MG63 (cell line): Measurements from ENCODE around the gene THYN1. TPM values are rescaled to one million over a fixed set of nuclear protein-coding genes. Genes with fewer than 3 reads are reported as not detected.
A peak's percentile ranks its signal among the peaks of the same experiment; 100 is the strongest.

ENCODE experiments used
- DNase-seq: peaks from one replicate; pipeline ENCODE4 v3.0.0-alpha.2; 2020
- H3K27me3 ChIP-seq: fragments of 250-450 bp; sonication (Bioruptor Pico); 2 replicates; pipeline ENCODE4 v1.5.1; 2020; ENCODE audit warnings: mild to moderate bottlenecking, moderate library complexity
- H3K36me3 ChIP-seq: fragments of 250-450 bp; sonication (Bioruptor Pico); 2 replicates; pipeline ENCODE4 v1.5.1; 2020; ENCODE audit warnings: mild to moderate bottlenecking, moderate library complexity
- H3K4me3 ChIP-seq: fragments of 250-450 bp; sonication (Bioruptor Pico); 2 replicates; pipeline ENCODE4 v1.5.1; 2020; ENCODE audit warnings: mild to moderate bottlenecking, moderate library complexity
- H3K9me3 ChIP-seq: fragments of 250-450 bp; sonication (Bioruptor Pico); 2 replicates; pipeline ENCODE4 v1.5.1; 2020; ENCODE audit warnings: mild to moderate bottlenecking, moderate library complexity
- total RNA-seq: library from RNA; depleted of rRNA; stranded (reverse); fragments of >200 nt; shearing (Covaris generic); gene quantifications from 2 replicates; pipeline ENCODE4 v1.2.3, GENCODE V29; 2014; ENCODE audit warnings: low replicate concordance

The THYN1 gene
- total RNA-seq, 1 experiment from 2014 or later: 43.3 TPM

GRCh38 chr11:134277183-134278001, 24.2 kb upstream of the THYN1 start:
- H3K9me3 ChIP-seq: no peaks in the 10 kb centered on the region
- no peak overlapping the region for H3K4me3 ChIP-seq
- H3K27me3 ChIP-seq: peaks cover 29% of the 10 kb centered on the region
- H3K36me3 ChIP-seq: no peaks in the 10 kb centered on the region
- no peak for DNase-seq

- H3K9me3 ChIP-seq: no peaks in the 10 kb centered on the region
- peak overlapping the region; percentile 24 for H3K4me3 ChIP-seq
- no peak for DNase-seq
- no peaks in the 10 kb centered on the region for H3K36me3 ChIP-seq
- H3K27me3 ChIP-seq: peaks cover 29% of the 10 kb centered on the region
These were observed 23.4 kb upstream of the THYN1 start for GRCh38 chr11:134276396-134277182.

GRCh38 chr11:134275534-134276395, 22.6 kb upstream of the THYN1 start, which contains the start of gene GLB1L3:
TSS of gene GLB1L3 (plus strand) at chr11:134276379. CDS start at chr11:134276741, 362 bp downstream.
- peak; percentile 35 for DNase-seq
- Histone ChIP-seq H3K4me3 (peak within 1 kb of the TSS; percentile 24), H3K27me3 (peaks cover 29% of the 10 kb centered on the region), H3K9me3 (no peaks in the 10 kb centered on the region), H3K36me3 (no peaks in the 10 kb centered on the region)

- Histone ChIP-seq H3K36me3 (no peaks in the 10 kb centered on the region), H3K4me3 (no peak overlapping the region), H3K9me3 (no peaks in the 10 kb centered on the region), H3K27me3 (peaks cover 29% of the 10 kb centered on the region)
- no peak for DNase-seq
These were observed 22.0 kb upstream of the THYN1 start for GRCh38 chr11:134275188-134275533.

GRCh38 chr11:134273317-134273712, 20.2 kb upstream of the THYN1 start:
- H3K36me3 ChIP-seq: no peaks in the 10 kb centered on the region
- H3K4me3 ChIP-seq: no peak overlapping the region
- peaks cover 29% of the 10 kb centered on the region for H3K27me3 ChIP-seq
- H3K9me3 ChIP-seq: no peaks in the 10 kb centered on the region
- DNase-seq: no peak

- no peaks in the 10 kb centered on the region for H3K9me3 ChIP-seq
- no peak overlapping the region for H3K4me3 ChIP-seq
- H3K27me3 ChIP-seq: peaks cover 29% of the 10 kb centered on the region
- no peaks in the 10 kb centered on the region for H3K36me3 ChIP-seq
- DNase-seq: no peak
These were observed 19.5 kb upstream of the THYN1 start for GRCh38 chr11:134272381-134273316.

- H3K4me3 ChIP-seq: no peak overlapping the region
- H3K9me3 ChIP-seq: no peaks in the 10 kb centered on the region
- no peaks in the 10 kb centered on the region for H3K36me3 ChIP-seq
- H3K27me3 ChIP-seq: peaks cover 26% of the 10 kb centered on the region
- DNase-seq: no peak
These were observed 18.8 kb upstream of the THYN1 start for GRCh38 chr11:134271978-134272377.

- no peak for DNase-seq
These were observed 17.1 kb upstream of the THYN1 start for GRCh38 chr11:134270250-134270714.

GRCh38 chr11:134267966-134268365, 14.8 kb upstream of the THYN1 start:
- DNase-seq: no peak
- H3K36me3 ChIP-seq: no peaks in the 10 kb centered on the region; the same call in 1 of the 2 replicates
- H3K9me3 ChIP-seq: no peaks in the 10 kb centered on the region
- no peaks in the 10 kb centered on the region; the same call in 1 of the 2 replicates for H3K27me3 ChIP-seq
- H3K4me3 ChIP-seq: no peak overlapping the region

More at GRCh38 chr11:134270250-134270714, 17.1 kb upstream of the THYN1 start:
- Histone ChIP-seq H3K4me3 (no peak overlapping the region), H3K27me3 (peaks cover 11% of the 10 kb centered on the region), H3K36me3 (no peaks in the 10 kb centered on the region), H3K9me3 (no peaks in the 10 kb centered on the region)

- Histone ChIP-seq H3K9me3 (no peaks in the 10 kb centered on the region), H3K4me3 (no peak overlapping the region), H3K36me3 (no peaks in the 10 kb centered on the region; the same call in 1 of the 2 replicates), H3K27me3 (no peaks in the 10 kb centered on the region; the same call in 1 of the 2 replicates)
- no peak for DNase-seq
These were observed 14.3 kb upstream of the THYN1 start for GRCh38 chr11:134267461-134267860.

- Histone ChIP-seq H3K4me3 (no peak overlapping the region), H3K36me3 (no peaks in the 10 kb centered on the region; the same call in 1 of the 2 replicates), H3K9me3 (no peaks in the 10 kb centered on the region), H3K27me3 (no peaks in the 10 kb centered on the region)
- DNase-seq: no peak
These were observed 13.7 kb upstream of the THYN1 start for GRCh38 chr11:134266841-134267251.

GRCh38 chr11:134266440-134266839, 13.3 kb upstream of the THYN1 start:
- H3K36me3 ChIP-seq: no peaks in the 10 kb centered on the region; the same call in 1 of the 2 replicates
- H3K4me3 ChIP-seq: no peak overlapping the region
- H3K27me3 ChIP-seq: no peaks in the 10 kb centered on the region
- no peak for DNase-seq
- H3K9me3 ChIP-seq: no peaks in the 10 kb centered on the region

GRCh38 chr11:134264966-134265764, 12.0 kb upstream of the THYN1 start:
- DNase-seq: no peak
- no peaks in the 10 kb centered on the region for H3K27me3 ChIP-seq
- H3K9me3 ChIP-seq: no peaks in the 10 kb centered on the region
- H3K36me3 ChIP-seq: no peaks in the 10 kb centered on the region; the same call in 1 of the 2 replicates
- H3K4me3 ChIP-seq: no peak overlapping the region

- H3K27me3 ChIP-seq: no peaks in the 10 kb centered on the region
- H3K4me3 ChIP-seq: no peak overlapping the region
- no peaks in the 10 kb centered on the region for H3K9me3 ChIP-seq
- DNase-seq: no peak
- H3K36me3 ChIP-seq: no peaks in the 10 kb centered on the region; the same call in none of the 2 replicates
These were observed 8.7 kb upstream of the THYN1 start for GRCh38 chr11:134261626-134262488.
